Neural progenitor cell (in vitro differentiated cells): ENCODE measurements around the gene DDX23. TPM values are rescaled to one million over a fixed set of nuclear protein-coding genes. Genes with fewer than 3 reads are reported as not detected.

Experiments
- DNase-seq: peaks from one replicate; pipeline ENCODE4 v3.0.0-alpha.2; 2016; ENCODE audit warnings: low spot score
- H2AFZ ChIP-seq: fragments of 200-600 bp; sonication (generic); replicated peaks from 2 replicates; pipeline ENCODE4 v1.6.1; 2016; ENCODE audit warnings: antibody characterized with exemption
- H3F3A ChIP-seq: fragments of 200-600 bp; sonication (generic); 2 replicates; pipeline ENCODE4 v1.6.1; 2016; ENCODE audit warnings: antibody characterized with exemption, low read depth
- H3K27ac ChIP-seq: fragments of 200-600 bp; sonication (generic); 2 replicates; pipeline ENCODE4 v1.5.1; 2016; ENCODE audit warnings: mild to moderate bottlenecking
- H3K27me3 ChIP-seq: fragments of 200-600 bp; sonication (generic); 2 replicates; pipeline ENCODE4 v1.6.1; 2016; ENCODE audit warnings: mild to moderate bottlenecking, moderate library complexity
- H3K36me3 ChIP-seq: fragments of 200-600 bp; sonication (generic); 2 replicates; pipeline ENCODE4 v1.5.1; 2016
- H3K4me1 ChIP-seq: fragments of 200-600 bp; sonication (generic); 2 replicates; pipeline ENCODE4 v1.6.1; 2016; ENCODE audit warnings: mixed run types
- H3K4me2 ChIP-seq: fragments of 200-600 bp; sonication (generic); 2 replicates; pipeline ENCODE4 v1.6.1; 2016
- H3K4me3 ChIP-seq: fragments of 200-600 bp; sonication (generic); 2 replicates; pipeline ENCODE4 v1.5.1; 2016
- H3K79me2 ChIP-seq: fragments of 200-600 bp; sonication (generic); 2 replicates; pipeline ENCODE4 v1.6.1; 2016; ENCODE audit warnings: low read depth
- H3K9ac ChIP-seq: fragments of 200-600 bp; sonication (generic); 2 replicates; pipeline ENCODE4 v1.6.1; 2016
- H3K9me3 ChIP-seq: fragments of 200-600 bp; sonication (generic); 2 replicates; pipeline ENCODE4 v1.5.1; 2016; ENCODE audit warnings: low read depth
- H4K20me1 ChIP-seq: fragments of 200-600 bp; sonication (generic); 2 replicates; pipeline ENCODE4 v1.6.1; 2016; ENCODE audit warnings: low read depth
- H3K27ac Mint-ChIP-seq: 3 replicates; pipeline ENCODE4 v1.8.0; 2021; ENCODE audit warnings: mixed read lengths
- H3K27me3 Mint-ChIP-seq: 2 replicates; pipeline ENCODE4 v1.8.0; 2022; ENCODE audit warnings: low read depth, mild to moderate bottlenecking, inconsistent platforms, moderate library complexity, mixed read lengths; ENCODE audit not compliant: insufficient read depth
- H3K36me3 Mint-ChIP-seq: 3 replicates; pipeline ENCODE4 v1.8.0; 2021; ENCODE audit warnings: mixed read lengths
- H3K4me1 Mint-ChIP-seq: 3 replicates; pipeline ENCODE4 v1.8.0; 2021; ENCODE audit warnings: mixed read lengths
- H3K4me3 Mint-ChIP-seq: 3 replicates; pipeline ENCODE4 v1.8.0; 2021; ENCODE audit warnings: mild to moderate bottlenecking, moderate library complexity, mixed read lengths
- H3K9me3 Mint-ChIP-seq: 3 replicates; pipeline ENCODE4 v1.8.0; 2020; ENCODE audit warnings: mixed read lengths
- EZH2 ChIP-seq: fragments of 200-600 bp; sonication (generic); IDR thresholded peaks from 2 replicates; pipeline ENCODE4 v1.6.1; 2017; ENCODE audit warnings: antibody characterized with exemption, mild to moderate bottlenecking, moderate library complexity
- EZH2phosphoT487 ChIP-seq: fragments of 200-600 bp; sonication (generic); IDR thresholded peaks from 2 replicates; pipeline ENCODE4 v1.6.1; 2017; ENCODE audit warnings: antibody characterized with exemption
- total RNA-seq: library from RNA; depleted of rRNA; stranded (reverse); fragments of >200 nt; gene quantifications from 2 replicates; pipeline ENCODE4 v1.2.3, GENCODE V29; 2015; ENCODE audit warnings: low replicate concordance
- TF ChIP-seq, protein P1 (sequence below): fragments of 200-600 bp; sonication (generic); IDR thresholded peaks from 2 replicates; pipeline ENCODE4 v1.5.1; 2017; ENCODE audit warnings: antibody characterized with exemption, mild to moderate bottlenecking

Gene DDX23
- total RNA-seq, 1 donor from 2014 or later = 109 TPM

DNA sequence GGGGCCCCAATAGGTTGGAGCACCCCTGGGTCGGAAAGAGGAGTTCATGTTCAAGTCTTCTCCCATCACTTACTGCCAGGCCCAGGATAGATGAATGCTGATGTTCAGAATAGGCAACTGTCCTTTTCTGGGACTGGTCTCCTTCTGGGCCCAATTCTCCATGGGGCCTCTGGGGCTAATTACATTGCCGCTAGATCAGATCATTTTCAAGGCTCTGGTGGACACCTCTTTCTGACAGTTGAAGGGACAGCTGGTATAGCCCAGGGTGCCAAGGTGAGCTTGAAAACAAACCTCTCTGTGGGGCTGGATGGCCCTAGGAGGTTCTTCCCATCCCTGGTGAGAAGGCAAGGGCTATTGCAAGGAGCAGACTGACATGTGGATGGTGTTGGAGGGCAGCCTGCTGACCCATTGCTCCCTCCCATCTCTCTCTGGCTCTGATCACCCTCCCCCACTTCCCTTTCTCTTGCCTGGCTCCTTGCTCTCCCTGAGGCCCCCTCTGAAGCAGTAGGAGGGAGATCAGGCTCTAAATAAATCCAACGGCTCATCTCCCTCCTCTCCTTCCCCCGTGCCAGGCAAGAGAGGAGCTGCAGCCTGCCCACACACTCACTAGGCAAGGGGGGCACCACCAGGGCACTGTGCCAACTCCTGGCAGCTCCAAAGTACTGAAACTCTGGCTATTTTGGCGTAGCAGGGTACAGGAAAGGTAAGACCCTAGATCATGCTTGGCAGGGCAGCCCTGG is 31.8 kb downstream of the DDX23 start:
- no peak overlapping the region for H3K9ac ChIP-seq
- Mint-ChIP-seq H3K27ac (no peak overlapping the region), H3K27me3 (peaks cover 5% of the 10 kb centered on the region), H3K4me1 (peaks cover 35% of the 10 kb centered on the region), H3K9me3 (no peaks in the 10 kb centered on the region), H3K4me3 (peak overlapping the region; percentile 92), H3K36me3 (peaks cover 11% of the 10 kb centered on the region)
- peak overlapping the region; percentile 89 for H3K4me2 ChIP-seq
- no peak overlapping the region for H2AFZ ChIP-seq
- H3F3A ChIP-seq = peaks cover 33% of the 10 kb centered on the region
- H3K9me3 ChIP-seq = no peaks in the 10 kb centered on the region
- no peak overlapping the region for H3K27ac ChIP-seq
- no peaks in the 10 kb centered on the region for H3K36me3 ChIP-seq
- no peak for DNase-seq
- H3K4me1 ChIP-seq = peaks cover 31% of the 10 kb centered on the region
- H3K79me2 ChIP-seq = peaks cover 12% of the 10 kb centered on the region
- TF ChIP-seq EZH2 (no peak), EZH2phosphoT487 (no peak)
- TF ChIP-seq, protein P1, sequence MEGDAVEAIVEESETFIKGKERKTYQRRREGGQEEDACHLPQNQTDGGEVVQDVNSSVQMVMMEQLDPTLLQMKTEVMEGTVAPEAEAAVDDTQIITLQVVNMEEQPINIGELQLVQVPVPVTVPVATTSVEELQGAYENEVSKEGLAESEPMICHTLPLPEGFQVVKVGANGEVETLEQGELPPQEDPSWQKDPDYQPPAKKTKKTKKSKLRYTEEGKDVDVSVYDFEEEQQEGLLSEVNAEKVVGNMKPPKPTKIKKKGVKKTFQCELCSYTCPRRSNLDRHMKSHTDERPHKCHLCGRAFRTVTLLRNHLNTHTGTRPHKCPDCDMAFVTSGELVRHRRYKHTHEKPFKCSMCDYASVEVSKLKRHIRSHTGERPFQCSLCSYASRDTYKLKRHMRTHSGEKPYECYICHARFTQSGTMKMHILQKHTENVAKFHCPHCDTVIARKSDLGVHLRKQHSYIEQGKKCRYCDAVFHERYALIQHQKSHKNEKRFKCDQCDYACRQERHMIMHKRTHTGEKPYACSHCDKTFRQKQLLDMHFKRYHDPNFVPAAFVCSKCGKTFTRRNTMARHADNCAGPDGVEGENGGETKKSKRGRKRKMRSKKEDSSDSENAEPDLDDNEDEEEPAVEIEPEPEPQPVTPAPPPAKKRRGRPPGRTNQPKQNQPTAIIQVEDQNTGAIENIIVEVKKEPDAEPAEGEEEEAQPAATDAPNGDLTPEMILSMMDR = no peak
- H3K4me3 ChIP-seq = peak overlapping the region; percentile 87
- peaks cover 20% of the 10 kb centered on the region for H3K27me3 ChIP-seq
- H4K20me1 ChIP-seq = peaks cover 21% of the 10 kb centered on the region

DNA sequence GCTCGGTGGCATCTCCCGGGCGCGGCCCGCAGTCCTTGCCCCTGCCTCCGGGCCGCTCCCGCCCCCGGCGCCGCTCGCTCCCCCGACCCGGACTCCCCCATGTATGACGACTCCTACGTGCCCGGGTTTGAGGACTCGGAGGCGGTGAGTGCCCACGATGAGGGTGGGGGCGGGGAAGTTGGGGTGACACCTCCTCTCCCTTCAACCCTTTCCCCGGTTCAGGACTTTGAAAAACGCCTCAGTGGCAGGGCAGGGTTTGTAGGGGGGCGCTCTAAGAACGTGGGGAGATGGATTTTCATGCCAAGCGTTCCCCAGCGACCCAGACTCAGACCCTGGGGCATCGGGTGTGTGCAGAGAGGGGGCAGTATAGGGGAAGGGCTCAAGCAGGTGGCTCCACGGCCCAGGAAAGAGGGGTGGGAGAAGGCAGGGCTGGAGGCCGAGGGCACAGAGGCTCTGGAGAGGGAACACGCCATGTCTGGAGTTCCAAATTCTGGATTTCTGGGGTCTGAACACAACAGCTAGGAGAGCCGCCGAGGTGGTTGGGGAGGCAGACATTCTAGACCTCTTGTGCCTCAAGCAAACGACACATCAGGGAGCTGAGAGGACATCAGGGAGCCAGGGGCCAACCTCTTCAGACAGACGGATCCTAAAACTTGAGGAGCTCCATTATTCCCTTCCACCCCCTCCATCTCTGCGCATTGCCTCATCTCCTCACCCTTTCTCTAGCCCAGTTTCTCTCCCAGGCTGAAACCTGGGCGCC is 33.0 kb downstream of the DDX23 start:
- Mint-ChIP-seq H3K36me3 (peaks cover 6% of the 10 kb centered on the region), H3K4me1 (peaks cover 36% of the 10 kb centered on the region), H3K9me3 (no peaks in the 10 kb centered on the region), H3K27ac (peak overlapping the region; percentile 46), H3K4me3 (peak overlapping the region; percentile 92), H3K27me3 (peaks cover 5% of the 10 kb centered on the region)
- H3K79me2 ChIP-seq = peaks cover 12% of the 10 kb centered on the region
- peaks cover 38% of the 10 kb centered on the region for H3F3A ChIP-seq
- H3K36me3 ChIP-seq = no peaks in the 10 kb centered on the region
- peak overlapping the region; percentile 88 for H2AFZ ChIP-seq
- peak overlapping the region; percentile 87 for H3K4me3 ChIP-seq
- peak overlapping the region; percentile 11 for H3K9ac ChIP-seq
- no peaks in the 10 kb centered on the region for H3K9me3 ChIP-seq
- TF ChIP-seq, protein P1 = peak; percentile 50
- TF ChIP-seq EZH2phosphoT487 (no peak), EZH2 (no peak)
- peaks cover 20% of the 10 kb centered on the region for H3K27me3 ChIP-seq
- peaks cover 31% of the 10 kb centered on the region for H3K4me1 ChIP-seq
- no peak overlapping the region for H3K27ac ChIP-seq
- DNase-seq = peak; percentile 63
- H4K20me1 ChIP-seq = peaks cover 21% of the 10 kb centered on the region
- peak overlapping the region; percentile 89 for H3K4me2 ChIP-seq

DNA sequence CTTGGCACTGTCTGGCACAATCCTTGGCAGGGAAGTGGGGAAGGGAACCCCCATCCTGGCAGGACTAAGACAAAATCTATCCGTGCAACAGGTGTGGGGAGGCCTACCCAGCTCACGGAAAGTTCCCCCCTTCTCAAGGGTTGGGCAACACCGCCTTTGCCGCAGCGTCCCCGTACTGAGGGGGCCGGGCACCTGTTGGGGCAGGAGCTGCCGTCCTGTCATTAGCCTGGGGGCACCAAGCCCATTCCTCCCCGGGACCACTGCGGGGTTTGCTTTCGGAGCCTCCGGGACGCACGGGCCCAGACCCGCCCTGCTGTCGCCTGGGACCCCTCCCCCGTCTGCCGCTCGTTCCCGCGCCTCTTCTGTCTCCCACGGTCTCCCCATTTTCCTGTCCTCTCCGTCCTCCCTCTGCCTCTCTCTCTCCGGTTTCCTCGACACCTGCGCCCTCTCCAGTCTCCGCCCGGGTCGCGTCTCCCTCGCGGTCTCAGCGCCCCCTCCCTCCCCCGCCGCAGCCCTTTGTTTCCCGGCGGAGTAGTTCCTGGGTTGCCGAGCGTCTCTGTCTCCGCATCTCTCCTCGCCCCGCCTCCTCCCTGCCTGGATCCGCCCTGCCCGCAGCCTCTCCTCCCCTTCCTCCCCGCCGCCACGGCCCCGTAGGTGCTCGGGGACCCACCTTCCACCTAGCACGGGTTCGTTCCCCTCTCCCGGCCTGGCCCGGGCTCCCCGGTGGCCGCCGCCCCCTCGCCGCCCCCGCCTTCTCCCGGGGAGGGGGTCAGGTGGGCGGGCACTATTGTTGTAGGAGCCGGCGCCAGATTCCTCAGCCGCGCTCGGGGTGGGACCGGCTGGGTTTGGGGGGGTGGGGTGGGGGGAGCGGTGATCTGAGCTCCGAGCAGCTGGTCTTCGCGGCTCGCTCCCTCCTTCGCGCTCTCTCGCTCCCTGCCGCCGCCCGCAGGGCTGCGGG is 33.8 kb downstream of the DDX23 start, which contains the start of gene CACNB3:
Gene CACNB3, plus strand, starts transcription at position 624 of the 958 bp plus-strand sequence. CDS start 434 bp downstream, outside the sequence.
- H3K27me3 ChIP-seq = peaks cover 20% of the 10 kb centered on the region
- H3K4me1 ChIP-seq = peaks cover 38% of the 10 kb centered on the region
- Mint-ChIP-seq H3K36me3 (no peaks in the 10 kb centered on the region), H3K27me3 (peaks cover 5% of the 10 kb centered on the region), H3K27ac (peak within 1 kb of the TSS; percentile 96), H3K4me3 (peak within 1 kb of the TSS; percentile 94), H3K9me3 (no peaks in the 10 kb centered on the region), H3K4me1 (peaks cover 44% of the 10 kb centered on the region)
- peak within 1 kb of the TSS; percentile 89 for H3K4me2 ChIP-seq
- TF ChIP-seq, protein P1 = no peak
- TF ChIP-seq EZH2phosphoT487 = no peak
- H3K27ac ChIP-seq = no peak within 1 kb of the TSS
- peak; percentile 92 for DNase-seq
- H3K4me3 ChIP-seq = peak within 1 kb of the TSS; percentile 87
- H3K9ac ChIP-seq = peak within 1 kb of the TSS; percentile 11
- H4K20me1 ChIP-seq = peaks cover 21% of the 10 kb centered on the region
- H2AFZ ChIP-seq = peak within 1 kb of the TSS; percentile 88
- H3K9me3 ChIP-seq = no peaks in the 10 kb centered on the region
- no peaks in the 10 kb centered on the region for H3K36me3 ChIP-seq
- H3K79me2 ChIP-seq = peaks cover 12% of the 10 kb centered on the region
- peaks cover 45% of the 10 kb centered on the region for H3F3A ChIP-seq
